GM21381 (cell line): ENCODE data around the gene NFE2L1.
"Not testable (repeated sequence)": the region's sequence is repeated elsewhere in the genome, so short reads cannot be mapped to it uniquely, and the experiment has no call there.

ENCODE experiments used
- ATAC-seq: cut with Tn5 transposase; IDR thresholded peaks from one replicate; pipeline ENCODE4 v1.9.1; 2021; ENCODE audit warnings: mild to moderate bottlenecking, moderate library complexity; ENCODE audit not compliant: unreplicated experiment

Gene NFE2L1, protein sequence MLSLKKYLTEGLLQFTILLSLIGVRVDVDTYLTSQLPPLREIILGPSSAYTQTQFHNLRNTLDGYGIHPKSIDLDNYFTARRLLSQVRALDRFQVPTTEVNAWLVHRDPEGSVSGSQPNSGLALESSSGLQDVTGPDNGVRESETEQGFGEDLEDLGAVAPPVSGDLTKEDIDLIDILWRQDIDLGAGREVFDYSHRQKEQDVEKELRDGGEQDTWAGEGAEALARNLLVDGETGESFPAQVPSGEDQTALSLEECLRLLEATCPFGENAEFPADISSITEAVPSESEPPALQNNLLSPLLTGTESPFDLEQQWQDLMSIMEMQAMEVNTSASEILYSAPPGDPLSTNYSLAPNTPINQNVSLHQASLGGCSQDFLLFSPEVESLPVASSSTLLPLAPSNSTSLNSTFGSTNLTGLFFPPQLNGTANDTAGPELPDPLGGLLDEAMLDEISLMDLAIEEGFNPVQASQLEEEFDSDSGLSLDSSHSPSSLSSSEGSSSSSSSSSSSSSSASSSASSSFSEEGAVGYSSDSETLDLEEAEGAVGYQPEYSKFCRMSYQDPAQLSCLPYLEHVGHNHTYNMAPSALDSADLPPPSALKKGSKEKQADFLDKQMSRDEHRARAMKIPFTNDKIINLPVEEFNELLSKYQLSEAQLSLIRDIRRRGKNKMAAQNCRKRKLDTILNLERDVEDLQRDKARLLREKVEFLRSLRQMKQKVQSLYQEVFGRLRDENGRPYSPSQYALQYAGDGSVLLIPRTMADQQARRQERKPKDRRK

DNA sequence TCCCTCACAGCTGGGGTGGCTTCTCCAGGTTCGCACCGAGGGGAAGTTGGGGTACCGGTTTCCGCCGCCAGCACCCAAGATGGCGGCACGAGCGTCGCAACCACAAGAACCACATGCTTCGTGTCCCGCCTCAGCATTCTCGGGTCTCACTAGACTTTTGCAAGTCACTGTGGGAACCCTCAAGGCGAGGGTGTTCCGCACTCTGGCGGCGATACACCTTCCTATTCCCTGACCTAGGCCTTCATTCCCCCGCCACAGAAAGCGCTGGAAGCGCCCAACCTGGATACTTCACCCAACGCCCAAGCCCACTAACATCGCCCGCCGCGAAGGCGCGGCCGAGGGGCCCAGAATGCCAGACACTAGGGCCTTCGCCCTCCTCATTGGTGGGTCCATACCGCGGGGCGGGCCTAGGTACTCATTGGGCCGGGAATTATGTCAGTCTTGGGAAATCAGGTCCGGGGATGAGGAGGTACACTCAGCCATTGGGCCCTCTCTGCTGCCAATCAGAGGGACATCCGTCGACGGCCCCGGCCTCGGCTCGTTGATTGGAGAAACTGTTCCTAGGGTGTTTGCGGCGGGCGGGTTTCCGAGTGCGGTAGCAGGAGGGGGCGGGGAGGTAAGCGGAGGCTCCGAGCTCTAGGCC, at the start of gene NFE2L1:
TSS of gene NFE2L1 (plus strand) at position 619 of the 643 bp plus-strand sequence. CDS start 2,760 bp downstream, outside the sequence.
- peak; percentile 87 for ATAC-seq

DNA sequence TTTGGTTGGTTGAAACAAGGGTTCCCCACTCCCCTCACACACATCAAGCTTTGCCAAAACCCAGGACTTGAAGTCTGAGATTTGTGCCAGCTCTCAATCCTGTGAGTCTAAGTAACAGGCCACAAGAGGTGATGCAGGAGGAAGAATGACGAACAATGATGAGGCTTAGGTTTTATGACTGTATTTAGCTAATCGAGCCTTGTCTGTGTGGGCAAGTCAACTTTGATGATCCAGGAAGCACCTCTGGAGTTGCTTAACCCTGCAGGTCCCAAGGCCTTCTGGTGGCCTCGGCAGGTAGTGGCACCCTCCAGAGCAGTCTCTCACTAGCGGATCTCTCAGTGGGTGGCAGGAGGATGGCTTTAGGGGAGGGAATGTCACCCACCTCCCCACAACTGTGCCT, 48.6 kb upstream of the NFE2L1 start:
- no peak for ATAC-seq

DNA sequence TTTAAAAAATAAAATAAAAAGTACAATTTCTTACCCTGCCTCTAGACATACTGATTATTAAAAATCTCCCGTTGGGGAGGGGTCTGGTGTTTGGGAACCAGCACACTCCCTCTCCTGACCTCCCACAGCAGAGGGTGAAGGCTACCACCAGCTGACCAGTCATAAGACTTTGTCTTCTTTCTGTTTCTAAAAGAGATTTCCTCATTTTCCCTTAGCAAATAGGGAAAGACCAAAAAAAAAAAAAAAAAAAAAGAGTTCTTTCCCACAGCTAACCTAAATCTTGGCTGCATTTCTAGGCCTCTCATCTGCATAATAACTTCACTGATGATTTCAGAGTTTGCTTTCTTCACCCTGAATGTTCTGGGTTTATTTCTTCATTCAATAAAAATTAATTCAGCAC, 47.0 kb upstream of the NFE2L1 start:
- ATAC-seq = no peak

DNA sequence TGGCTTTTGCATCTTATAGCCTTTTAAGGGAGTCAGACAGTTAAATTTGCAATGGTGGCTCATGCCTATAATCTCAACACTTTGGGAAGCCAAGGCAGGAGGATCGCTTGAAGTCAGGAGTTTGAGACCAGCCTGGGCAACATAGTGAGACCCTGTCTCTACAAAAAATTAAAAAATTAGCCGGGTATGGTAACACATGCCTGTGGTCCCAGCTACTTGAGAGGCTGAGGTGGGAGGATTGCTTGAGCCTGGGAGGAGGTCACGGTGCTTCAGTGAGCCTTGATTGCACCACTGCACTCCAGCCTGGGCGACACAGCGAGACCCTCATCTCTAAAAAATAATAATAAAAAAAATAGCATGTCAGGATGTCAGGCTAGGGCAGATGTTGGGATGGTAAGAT, 46.5 kb upstream of the NFE2L1 start:
- not testable (repeated sequence) for ATAC-seq

DNA sequence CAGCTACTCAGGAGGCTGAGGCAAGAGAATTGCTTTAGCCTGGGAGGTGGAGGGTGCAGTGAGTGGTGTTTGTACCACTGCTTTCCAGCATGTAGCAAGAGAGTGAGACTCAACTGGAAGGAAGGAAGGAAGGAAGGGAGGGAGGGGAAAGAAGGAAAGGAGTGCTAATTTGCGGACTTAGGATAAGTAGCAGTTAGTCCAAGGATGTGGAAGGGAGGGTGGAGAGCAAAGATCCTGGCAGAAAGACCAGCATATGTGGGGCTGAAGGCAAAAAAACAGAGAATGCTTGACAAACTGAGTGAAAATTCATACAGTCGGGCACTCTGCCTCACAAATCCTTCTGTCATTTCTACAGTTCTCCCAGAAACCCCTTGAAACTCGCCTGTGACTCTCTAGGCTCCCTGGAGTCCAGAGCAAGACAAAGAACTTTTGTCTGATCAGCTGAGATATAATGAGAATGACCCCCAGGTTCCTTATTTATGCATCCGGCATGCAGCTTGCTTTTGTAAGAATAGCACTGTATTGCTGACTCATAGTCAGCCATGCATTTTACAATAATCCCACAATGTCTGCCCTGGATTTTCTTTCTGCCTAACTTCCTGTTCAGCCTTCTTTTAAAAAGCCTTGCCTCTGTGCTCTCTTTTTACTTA, 45.8 kb upstream of the NFE2L1 start:
- no peak for ATAC-seq

DNA sequence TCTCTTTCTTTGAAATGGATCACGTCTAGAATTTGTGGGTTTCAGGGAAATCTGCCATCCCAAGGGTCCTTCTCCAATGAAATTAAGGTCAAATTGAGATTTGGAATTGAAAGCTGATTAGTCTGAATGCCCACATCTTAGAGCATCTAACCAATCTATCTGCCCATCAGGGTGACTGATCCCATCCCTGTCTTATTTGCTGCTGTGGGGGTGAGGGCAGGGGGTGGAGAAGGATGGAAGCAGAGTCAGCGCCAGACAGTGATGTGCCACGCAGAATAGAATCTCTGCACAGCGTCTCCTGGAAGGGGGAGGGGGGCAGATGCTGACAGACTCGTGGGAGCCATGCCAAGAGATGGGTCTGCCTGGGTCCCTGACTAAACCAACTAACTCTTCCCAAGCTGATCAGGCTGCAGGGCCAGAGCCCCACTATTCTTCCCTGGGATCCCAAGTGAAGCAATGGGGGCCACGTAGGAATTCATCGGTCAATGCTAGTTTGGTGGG, 45.2 kb upstream of the NFE2L1 start:
- no peak for ATAC-seq

DNA sequence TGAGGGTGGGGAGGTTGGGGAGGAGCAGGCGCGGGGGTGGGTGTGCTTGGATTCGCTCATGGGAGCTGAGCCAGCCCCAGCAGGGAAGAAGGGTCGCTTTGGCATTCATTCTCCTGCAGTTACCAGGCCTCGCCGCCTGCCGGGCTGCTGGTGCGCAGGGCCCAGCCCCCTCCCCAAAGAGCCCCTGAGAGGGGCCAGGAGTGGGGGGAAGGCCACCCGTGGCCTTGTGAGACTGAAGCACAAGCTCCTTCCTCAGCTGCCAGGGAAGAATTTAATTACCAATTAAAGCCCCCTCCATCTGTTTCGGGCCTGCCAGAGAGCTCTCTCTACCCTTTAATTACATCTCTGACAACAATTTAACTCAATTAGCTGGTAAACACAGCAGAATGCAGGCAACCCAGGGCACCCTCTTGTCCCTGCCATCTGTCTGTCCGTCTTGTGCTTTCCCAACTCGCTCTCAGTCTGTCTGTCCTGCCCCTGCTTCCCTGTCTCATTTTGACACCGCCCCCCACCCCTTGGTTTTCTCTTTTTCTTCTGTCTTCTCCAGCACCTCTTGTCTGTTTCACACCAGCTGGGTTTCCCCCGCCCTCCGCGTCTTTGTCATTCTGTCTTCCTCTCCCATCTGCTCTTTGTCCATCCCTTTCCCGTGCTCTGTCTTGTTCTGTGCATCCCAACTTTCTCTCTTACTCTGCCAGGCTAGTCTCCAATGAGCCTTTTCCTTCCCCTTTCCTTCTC, 44.6 kb upstream of the NFE2L1 start:
- ATAC-seq = no peak

DNA sequence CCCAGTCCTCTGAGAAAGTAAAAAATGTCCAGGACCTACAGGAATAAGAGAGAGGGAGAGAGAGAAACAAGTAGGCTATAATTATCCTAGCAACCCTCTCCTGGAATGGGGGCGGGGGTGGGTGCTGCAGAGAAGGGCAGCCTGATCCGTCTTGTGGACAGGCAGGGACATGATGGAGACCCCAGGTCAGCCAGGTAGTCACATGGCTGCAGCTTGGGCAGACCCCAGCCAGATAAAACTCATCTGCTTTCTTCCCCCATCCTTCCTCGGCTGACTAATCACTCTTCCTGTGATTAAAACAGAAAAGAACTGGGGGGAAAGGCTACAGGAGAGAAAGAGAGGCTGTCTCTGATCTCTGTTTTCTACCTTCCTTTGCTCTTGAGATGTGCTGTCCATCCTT, 43.2 kb upstream of the NFE2L1 start:
- ATAC-seq = no peak

DNA sequence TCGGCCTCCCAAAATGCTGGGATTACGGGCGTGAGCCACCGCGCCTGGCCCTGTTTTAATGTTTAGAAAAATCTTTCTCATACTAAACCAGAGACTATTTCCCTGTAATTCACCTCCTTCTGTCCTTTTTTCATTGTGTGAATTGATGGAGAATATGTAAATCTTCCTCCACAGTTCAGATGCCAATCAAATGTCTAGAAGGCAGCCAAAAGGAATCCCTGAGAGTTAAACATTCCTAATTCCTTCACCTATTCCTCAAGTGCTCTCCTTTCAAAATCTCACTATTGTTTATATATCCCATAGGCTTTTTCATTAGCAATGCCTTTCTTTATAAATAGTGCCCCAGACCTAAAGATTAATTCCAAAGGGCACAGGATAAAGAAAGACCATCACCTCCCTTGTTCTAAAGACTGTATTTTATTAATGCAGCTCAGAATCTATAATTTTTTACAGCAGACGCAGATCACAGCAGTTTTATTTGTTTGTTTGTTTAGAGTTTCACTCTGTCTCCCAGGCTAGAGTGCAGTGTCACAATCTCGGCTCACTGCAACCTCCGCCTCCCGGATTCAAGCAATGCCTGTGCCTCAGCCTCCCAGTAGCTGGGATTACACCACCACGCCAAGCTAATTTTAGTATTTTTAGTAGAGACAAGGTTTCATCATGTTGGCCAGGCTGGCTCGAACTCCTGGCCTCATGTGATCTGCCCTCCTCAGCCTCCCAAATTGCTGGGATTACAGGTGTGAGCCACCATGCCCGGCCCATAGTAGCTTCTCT, 41.0 kb upstream of the NFE2L1 start:
- no peak for ATAC-seq

DNA sequence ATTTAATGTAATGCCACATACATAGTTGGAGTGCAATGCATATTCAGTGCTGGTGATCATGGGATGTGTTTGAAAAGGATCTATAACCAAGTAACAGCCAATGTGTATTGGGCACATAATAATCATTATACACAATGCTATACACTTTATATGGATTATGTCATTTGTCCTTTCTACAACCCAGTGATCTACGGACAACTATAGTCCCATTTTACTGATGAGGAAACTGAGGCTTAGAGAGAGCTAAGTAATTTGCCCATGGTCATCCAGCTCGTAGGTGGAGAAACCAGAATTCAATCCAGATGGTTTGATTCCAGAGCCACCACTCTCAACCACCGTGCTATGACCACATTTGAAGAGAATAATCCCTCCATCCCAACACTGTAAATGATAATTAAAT, 38.0 kb upstream of the NFE2L1 start:
- ATAC-seq = no peak

DNA sequence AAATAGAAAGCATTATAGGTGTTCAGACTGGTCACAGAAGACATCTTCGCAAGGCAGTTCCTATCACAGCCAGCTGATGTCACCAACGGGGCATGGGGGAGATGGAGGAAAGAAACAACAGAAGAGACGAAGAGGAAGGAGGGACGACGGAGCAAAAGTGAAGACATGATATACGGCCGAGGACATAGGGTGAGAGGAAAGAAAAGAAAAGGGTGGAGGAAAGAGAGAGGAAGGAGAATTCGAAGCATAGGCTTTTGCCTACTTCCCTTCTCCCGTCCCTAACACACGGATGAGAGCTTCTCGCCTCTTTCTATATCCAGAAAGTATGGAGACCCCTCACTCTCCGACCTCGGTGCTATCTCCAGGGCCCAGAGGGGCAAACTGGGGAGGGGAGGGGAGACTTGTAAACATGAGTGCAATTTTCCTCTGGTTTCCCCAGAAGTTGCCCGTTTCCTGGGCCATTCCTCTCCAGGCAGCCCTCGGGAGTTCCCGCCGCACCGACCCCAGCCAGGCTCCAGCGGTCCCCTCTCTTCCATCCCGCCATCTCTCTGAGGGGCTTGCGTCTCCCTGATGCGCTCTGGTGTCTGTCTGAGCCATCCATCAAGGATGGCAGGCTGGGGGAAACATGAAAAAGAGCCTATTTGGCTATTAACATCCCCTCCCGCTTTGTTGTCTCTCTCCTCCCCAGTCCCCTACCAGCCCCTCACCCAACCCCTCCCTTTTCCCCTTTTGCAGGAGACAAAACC, 36.6 kb upstream of the NFE2L1 start:
- no peak for ATAC-seq

DNA sequence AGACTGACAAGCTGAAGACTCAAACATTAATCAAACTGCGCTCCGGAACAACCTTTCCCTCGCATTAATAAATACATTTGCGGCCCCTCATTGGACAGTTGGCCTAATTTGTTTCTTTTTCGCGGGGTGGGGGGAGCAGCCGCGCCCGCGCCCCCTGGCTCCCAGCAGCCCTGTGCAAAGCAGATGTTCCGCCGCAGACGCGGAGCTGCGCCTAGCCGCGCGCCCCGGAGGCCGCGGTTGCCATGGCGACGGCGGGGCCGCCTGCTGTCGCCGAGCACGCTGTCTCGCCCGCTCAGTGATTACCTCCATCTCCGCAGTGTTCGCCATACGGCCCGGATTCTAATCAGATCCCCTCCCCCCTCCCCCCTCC, 36.0 kb upstream of the NFE2L1 start:
- ATAC-seq = no peak

DNA sequence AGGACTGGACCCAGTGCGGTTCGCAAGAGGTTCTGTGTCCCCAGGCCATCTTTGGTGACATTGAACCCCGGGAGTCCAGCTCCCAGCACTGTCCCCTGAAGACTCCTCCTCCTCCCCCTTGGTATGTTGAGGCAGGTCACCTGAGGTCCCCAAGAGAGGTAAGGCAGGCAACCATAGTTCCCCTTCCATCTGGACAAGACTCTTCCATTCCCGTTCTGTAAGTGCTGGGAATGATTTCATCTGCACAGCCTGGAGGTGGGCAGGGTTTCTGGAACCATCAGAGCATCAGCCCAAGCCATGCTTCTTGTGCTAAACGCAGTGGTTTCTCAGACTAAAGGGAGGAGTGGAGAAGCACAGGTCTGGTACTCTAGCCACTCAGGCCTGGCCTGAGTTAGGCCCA, 35.5 kb upstream of the NFE2L1 start:
- ATAC-seq = no peak

DNA sequence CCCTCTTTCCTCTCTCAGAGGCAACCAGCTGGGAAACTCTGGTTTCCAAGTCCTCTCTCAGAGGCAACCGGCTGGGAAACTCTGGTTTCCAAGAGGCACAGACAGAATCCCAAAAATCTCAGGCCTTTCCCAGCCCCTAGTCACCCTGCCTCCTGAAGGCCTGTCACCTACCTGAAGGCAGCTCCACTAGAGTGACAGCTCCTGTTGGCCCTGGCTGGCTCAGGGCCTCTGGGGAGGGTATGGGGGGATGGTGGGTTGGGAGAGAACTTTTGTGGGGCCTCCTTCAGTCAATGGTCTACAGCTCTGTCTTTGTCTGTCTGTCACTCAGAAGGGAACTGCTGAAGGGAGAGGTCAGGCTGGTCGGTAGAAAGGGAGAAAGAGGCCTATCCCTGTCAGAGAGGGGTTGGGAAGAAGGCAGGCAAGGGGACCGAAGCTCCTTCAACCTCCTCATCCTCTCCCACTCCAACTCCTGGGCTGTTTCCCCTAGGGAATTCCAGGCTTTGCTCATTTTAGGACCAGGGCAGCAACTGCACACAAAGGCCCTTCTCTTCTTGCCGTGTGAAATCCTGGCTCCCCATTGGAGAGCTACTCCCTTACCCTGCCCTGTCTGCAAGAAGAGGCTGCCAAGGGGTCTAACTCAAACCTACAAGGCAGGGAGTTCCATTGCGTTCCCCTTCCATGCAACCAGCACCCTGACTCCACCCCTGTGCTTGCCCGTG, 34.1 kb upstream of the NFE2L1 start:
- ATAC-seq = no peak

DNA sequence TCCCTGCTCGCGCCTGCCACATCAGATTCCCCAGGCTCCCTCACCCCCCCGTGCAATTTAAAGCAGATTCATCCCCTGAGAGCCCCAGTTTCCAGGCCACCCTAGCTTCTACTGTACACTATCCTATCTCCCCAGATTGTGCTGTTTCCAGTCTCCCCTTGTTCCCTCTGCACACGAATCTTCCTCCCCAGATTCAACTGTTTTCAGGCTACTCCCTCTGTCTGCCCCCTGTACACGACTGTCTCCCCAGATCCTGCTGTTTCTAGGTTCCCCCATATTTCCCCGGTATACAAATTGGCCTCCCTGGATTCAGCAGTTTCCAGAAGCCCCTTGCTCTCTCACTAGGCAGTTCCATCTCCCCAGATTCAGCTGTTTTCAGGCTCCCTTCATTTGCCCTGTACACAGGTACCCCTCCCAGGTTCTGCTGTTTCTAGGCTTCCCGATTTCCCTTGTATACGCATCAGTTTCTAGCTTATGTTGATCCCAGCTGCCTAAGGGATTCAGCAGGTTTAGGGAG, 33.5 kb upstream of the NFE2L1 start:
- ATAC-seq = no peak

DNA sequence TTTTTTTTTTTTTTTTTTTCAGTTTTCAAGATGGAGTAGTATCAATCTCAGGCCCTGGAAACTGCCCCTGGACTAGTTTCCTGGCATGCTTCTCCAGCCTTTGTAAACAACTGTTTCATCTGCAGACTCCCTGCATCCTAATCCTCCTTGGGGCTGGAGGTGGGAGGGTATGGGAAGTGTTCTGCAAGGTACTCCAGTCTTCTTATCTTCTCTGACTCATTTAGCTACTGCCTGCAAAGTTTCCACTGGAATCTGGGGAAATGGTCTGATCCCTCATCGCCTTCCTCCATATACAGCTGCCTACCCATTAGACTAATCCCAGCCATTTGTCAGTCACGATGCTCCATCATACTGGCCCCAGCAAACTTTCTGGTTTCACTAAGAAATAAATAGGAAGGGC, 32.0 kb upstream of the NFE2L1 start:
- no peak for ATAC-seq

DNA sequence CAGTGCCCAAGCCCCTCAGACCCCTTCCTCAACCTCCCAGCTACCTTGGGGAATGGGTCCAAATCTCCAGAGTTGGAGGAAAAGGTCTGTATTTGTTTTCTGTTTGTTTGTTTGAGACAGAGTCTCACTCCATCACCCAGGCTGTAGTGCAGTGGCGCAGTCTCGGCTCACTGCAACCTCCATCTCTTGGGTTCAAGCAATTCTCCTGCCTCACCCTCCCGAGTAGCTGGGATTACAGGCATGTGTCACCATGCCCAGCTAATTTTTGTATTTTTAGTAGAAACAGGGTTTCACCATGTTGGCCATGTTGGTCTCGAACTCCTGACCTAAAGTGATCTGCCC, 30.4 kb upstream of the NFE2L1 start:
- ATAC-seq = peak; percentile 10

DNA sequence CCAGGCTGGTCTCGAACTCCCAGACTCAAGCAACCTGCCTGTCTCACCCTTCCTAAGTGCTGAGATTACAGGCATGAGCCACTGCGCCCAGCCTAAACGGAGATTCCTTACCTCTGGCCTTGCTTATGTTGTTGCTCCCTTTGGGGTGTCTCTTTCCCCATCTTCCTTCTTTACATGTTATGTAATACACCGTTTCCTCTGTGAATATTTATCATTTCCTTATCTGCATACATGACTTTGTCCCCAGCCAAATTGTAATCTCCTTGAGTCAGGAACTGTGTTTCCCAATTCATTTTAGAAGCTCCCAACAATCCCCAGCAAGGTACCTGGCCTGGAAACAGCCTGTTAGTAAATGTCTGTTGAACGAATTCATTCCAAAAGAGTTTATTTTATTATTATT, 26.2 kb upstream of the NFE2L1 start:
- no peak for ATAC-seq
